ENCODE data around the gene FCHSD2.

Gene FCHSD2

GRCh38 chr11:72818971-72819370, 323.1 kb downstream of the FCHSD2 start:
- no peak for TF ChIP-seq ZNF274 (IDR thresholded peaks at IDR 0.05; ENCODE audit: low read depth, low read length)

GRCh38 chr11:72817966-72818365, 324.2 kb downstream of the FCHSD2 start:
- DNase-seq (ENCODE audit: low read depth, low spot score): no peak
- H3K36me3 ChIP-seq (ENCODE audit: insufficient read depth, insufficient read length, low read length): peaks cover 20% of the 10 kb centered on the region
- TF ChIP-seq SUZ12 (IDR thresholded peaks at IDR 0.05; ENCODE audit: extremely low read depth, insufficient read depth, insufficient read length) (no peak), YY1 (IDR thresholded peaks at IDR 0.05; ENCODE audit: insufficient read depth, insufficient read length) (no peak), ZNF274 (IDR thresholded peaks at IDR 0.05; ENCODE audit: low read depth, low read length) (no peak)
- H3K9me3 ChIP-seq (ENCODE audit: insufficient read depth, low read length): no peaks in the 10 kb centered on the region
- peaks cover 6% of the 10 kb centered on the region for H3K4me1 ChIP-seq (ENCODE audit: insufficient read depth, insufficient read length)
- no peaks in the 10 kb centered on the region for H3K27me3 ChIP-seq (ENCODE audit: insufficient read depth, insufficient read length)
- H3K9ac ChIP-seq (ENCODE audit: insufficient read length, low read depth): no peak overlapping the region
- H3K4me3 ChIP-seq (ENCODE audit: insufficient read length, low read depth): no peak overlapping the region

More at GRCh38 chr11:72818971-72819370, 323.1 kb downstream of the FCHSD2 start:
- H3K9ac ChIP-seq (ENCODE audit: insufficient read length, low read depth): no peak overlapping the region
- H3K27me3 ChIP-seq (ENCODE audit: insufficient read depth, insufficient read length): no peaks in the 10 kb centered on the region
- H3K36me3 ChIP-seq (ENCODE audit: insufficient read depth, insufficient read length, low read length): peaks cover 20% of the 10 kb centered on the region
- no peak overlapping the region for H3K4me3 ChIP-seq (ENCODE audit: insufficient read length, low read depth)
- H3K9me3 ChIP-seq (ENCODE audit: insufficient read depth, low read length): no peaks in the 10 kb centered on the region
- peaks cover 3% of the 10 kb centered on the region for H3K4me1 ChIP-seq (ENCODE audit: insufficient read depth, insufficient read length)
- DNase-seq (ENCODE audit: low read depth, low spot score): no peak

DNA sequence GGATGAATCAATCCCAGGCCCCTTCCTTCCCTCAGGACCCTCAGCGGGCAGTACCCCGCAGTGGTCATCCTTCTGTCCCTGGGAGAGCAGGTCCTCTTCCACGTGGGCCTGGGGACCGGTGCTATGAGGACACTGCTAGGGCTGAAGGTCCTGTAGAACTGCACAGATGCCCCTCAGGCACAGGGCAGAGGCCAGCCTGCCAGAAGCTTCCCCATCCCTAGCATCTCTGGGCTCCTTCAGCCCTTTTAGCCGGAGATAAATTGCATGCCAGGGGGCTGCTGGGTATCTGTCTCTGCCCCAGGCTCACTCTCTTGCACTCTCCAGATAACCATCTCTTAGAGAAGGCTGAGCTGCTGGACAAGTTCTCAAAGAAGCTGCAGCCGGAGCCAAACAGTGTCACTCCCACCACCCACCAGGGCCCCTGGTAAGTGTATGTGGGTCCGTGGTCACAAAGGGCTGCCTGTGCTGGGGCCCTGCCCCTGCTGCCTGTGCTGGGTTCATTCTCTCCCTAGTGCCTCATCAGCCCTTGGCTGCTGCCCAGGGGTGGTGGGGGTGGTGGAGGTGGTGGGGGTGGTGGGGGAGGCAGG, 325.6 kb downstream of the FCHSD2 start:
- no peak for DNase-seq (ENCODE audit: low read depth, low spot score)
- no peak overlapping the region for H3K4me3 ChIP-seq (ENCODE audit: insufficient read length, low read depth)

GRCh38 chr11:72815110-72815618, 327.0 kb downstream of the FCHSD2 start:
- Histone ChIP-seq H3K4me3 (ENCODE audit: insufficient read length, low read depth) (peak overlapping the region; percentile 91), H3K9me3 (ENCODE audit: insufficient read depth, low read length) (no peaks in the 10 kb centered on the region), H3K4me1 (ENCODE audit: insufficient read depth, insufficient read length) (peaks cover 6% of the 10 kb centered on the region), H3K36me3 (ENCODE audit: insufficient read depth, insufficient read length, low read length) (peaks cover 19% of the 10 kb centered on the region), H3K27me3 (ENCODE audit: insufficient read depth, insufficient read length) (no peaks in the 10 kb centered on the region), H3K9ac (ENCODE audit: insufficient read length, low read depth) (peak overlapping the region; percentile 94)
- no peak for TF ChIP-seq ZNF274 (IDR thresholded peaks at IDR 0.05; ENCODE audit: low read depth, low read length)
- TF ChIP-seq YY1 (IDR thresholded peaks at IDR 0.05; ENCODE audit: insufficient read depth, insufficient read length): no peak
- no peak for TF ChIP-seq SUZ12 (IDR thresholded peaks at IDR 0.05; ENCODE audit: extremely low read depth, insufficient read depth, insufficient read length)
- DNase-seq (ENCODE audit: low read depth, low spot score): no peak

More for the DNA sequence above, 325.6 kb downstream of the FCHSD2 start:
- TF ChIP-seq ZNF274 (IDR thresholded peaks at IDR 0.05; ENCODE audit: low read depth, low read length) (no peak), YY1 (IDR thresholded peaks at IDR 0.05; ENCODE audit: insufficient read depth, insufficient read length) (no peak), SUZ12 (IDR thresholded peaks at IDR 0.05; ENCODE audit: extremely low read depth, insufficient read depth, insufficient read length) (no peak)
- H3K27me3 ChIP-seq (ENCODE audit: insufficient read depth, insufficient read length): no peaks in the 10 kb centered on the region
- peaks cover 20% of the 10 kb centered on the region for H3K36me3 ChIP-seq (ENCODE audit: insufficient read depth, insufficient read length, low read length)
- peak overlapping the region; percentile 64 for H3K9ac ChIP-seq (ENCODE audit: insufficient read length, low read depth)
- H3K4me1 ChIP-seq (ENCODE audit: insufficient read depth, insufficient read length): peaks cover 6% of the 10 kb centered on the region
- no peaks in the 10 kb centered on the region for H3K9me3 ChIP-seq (ENCODE audit: insufficient read depth, low read length)

DNA sequence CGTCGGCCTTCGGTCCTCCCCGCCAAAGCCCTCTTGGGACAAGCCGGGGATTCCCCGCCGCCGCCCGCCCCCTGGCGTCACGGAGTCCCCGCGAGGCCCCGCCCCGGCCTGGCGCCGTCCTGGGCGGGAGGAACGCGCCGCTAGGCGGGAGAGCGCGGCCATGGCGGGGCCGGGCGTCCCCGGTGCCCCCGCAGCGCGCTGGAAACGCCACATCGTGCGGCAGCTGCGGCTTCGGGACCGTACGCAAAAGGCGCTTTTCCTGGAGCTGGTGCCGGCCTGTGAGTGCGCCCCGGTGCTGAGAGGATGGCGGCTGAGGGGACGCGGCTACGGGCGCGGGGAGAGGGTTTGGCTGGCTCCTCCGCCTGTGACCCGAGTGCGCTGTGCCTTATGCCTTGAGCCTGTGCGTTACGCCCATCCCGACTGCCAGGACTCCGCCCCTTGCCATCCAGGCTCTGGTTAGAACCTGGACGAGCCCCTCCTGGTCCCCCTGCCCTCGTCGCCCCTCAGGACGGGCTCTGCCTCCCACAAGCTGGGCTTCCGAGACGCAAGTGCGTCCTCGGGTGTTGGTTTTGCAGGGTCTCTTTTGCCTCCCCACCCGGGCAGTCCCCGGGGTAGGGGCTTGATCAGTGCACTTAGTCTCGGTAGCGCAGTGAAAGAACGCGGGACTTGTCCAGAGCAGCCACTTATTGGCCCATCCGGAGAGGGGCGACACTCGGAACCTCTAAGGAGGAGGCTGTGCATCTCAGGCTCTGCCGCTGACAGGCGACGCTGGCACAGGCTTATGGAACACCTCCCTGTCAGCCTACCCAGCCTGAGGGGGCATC, 327.6 kb downstream of the FCHSD2 start, which contains the start of gene ATG16L2:
Gene ATG16L2 (plus strand): TSS at position 126 of the 824 bp plus-strand sequence. CDS start 35 bp downstream, at position 161.
- TF ChIP-seq SUZ12 (IDR thresholded peaks at IDR 0.05; ENCODE audit: extremely low read depth, insufficient read depth, insufficient read length): no peak
- peak; percentile 18 for TF ChIP-seq YY1 (IDR thresholded peaks at IDR 0.05; ENCODE audit: insufficient read depth, insufficient read length)
- no peak for TF ChIP-seq ZNF274 (IDR thresholded peaks at IDR 0.05; ENCODE audit: low read depth, low read length)
- Histone ChIP-seq H3K9me3 (ENCODE audit: insufficient read depth, low read length) (no peaks in the 10 kb centered on the region), H3K27me3 (ENCODE audit: insufficient read depth, insufficient read length) (no peaks in the 10 kb centered on the region), H3K4me1 (ENCODE audit: insufficient read depth, insufficient read length) (peaks cover 6% of the 10 kb centered on the region), H3K4me3 (ENCODE audit: insufficient read length, low read depth) (peak within 1 kb of the TSS; percentile 91), H3K9ac (ENCODE audit: insufficient read length, low read depth) (peak within 1 kb of the TSS; percentile 94), H3K36me3 (ENCODE audit: insufficient read depth, insufficient read length, low read length) (peaks cover 24% of the 10 kb centered on the region)
- DNase-seq (ENCODE audit: low read depth, low spot score): peak; percentile 74

DNA sequence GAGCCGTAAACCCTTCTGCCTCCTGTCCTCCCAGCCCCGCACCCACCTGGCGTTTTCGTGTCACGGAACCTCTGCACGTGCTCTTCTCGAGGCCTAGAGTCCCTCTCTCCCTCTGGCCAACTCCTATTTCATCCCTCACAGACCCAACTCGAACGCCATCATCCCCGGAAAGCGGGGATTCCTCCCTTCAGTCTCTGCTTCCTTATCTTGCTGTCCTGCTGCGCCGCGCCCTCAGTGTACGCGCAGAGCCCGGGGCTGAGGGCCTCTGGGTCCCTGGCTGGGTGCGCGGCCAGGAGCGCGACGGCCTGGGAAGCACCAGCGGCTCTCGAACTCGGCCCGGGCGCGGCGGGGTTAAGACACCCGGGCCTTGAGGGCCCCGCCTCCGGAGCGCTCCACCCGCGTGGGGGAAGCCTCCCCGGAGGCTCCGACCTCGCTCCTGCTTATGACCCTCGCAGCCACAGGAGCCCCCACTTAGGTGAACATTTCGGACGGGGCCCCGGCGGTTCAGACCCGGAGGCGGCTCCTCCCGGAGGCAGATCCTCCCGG, 328.3 kb downstream of the FCHSD2 start:
- no peak for DNase-seq (ENCODE audit: low read depth, low spot score)
- TF ChIP-seq YY1 (IDR thresholded peaks at IDR 0.05; ENCODE audit: insufficient read depth, insufficient read length) (no peak), SUZ12 (IDR thresholded peaks at IDR 0.05; ENCODE audit: extremely low read depth, insufficient read depth, insufficient read length) (no peak), ZNF274 (IDR thresholded peaks at IDR 0.05; ENCODE audit: low read depth, low read length) (no peak)
- Histone ChIP-seq H3K27me3 (ENCODE audit: insufficient read depth, insufficient read length) (no peaks in the 10 kb centered on the region), H3K9me3 (ENCODE audit: insufficient read depth, low read length) (no peaks in the 10 kb centered on the region), H3K36me3 (ENCODE audit: insufficient read depth, insufficient read length, low read length) (peaks cover 27% of the 10 kb centered on the region), H3K9ac (ENCODE audit: insufficient read length, low read depth) (peak overlapping the region; percentile 94), H3K4me1 (ENCODE audit: insufficient read depth, insufficient read length) (peaks cover 6% of the 10 kb centered on the region), H3K4me3 (ENCODE audit: insufficient read length, low read depth) (peak overlapping the region; percentile 91)

Measured in NT2/D1 (cell line).